Chondrocyte (in vitro differentiated cells): ENCODE results near the gene FAM124B. TPM values are rescaled to one million over a fixed set of nuclear protein-coding genes. Genes with fewer than 3 reads are reported as not detected.
A peak's percentile ranks its signal among the peaks of the same experiment; 100 is the strongest.

Experiments
- DNase-seq: peaks from one replicate; pipeline ENCODE4 v3.0.0; 2021; ENCODE audit warnings: mixed read lengths, low spot score
- H3K27ac Mint-ChIP-seq: one replicate; pipeline ENCODE4 v1.8.0; 2021; ENCODE audit warnings: mild to moderate bottlenecking, moderate library complexity, mixed read lengths; ENCODE audit not compliant: unreplicated experiment
- H3K27me3 Mint-ChIP-seq: 2 replicates; pipeline ENCODE4 v1.8.0; 2021; ENCODE audit warnings: low read depth, mixed read lengths
- H3K36me3 Mint-ChIP-seq: 2 replicates; pipeline ENCODE4 v1.8.0; 2021; ENCODE audit warnings: low read depth, mixed read lengths
- H3K4me1 Mint-ChIP-seq: 2 replicates; pipeline ENCODE4 v1.8.0; 2021; ENCODE audit warnings: low read depth, mild to moderate bottlenecking, mixed read lengths
- H3K4me3 Mint-ChIP-seq: one replicate; pipeline ENCODE4 v1.8.0; 2021; ENCODE audit warnings: mild to moderate bottlenecking, moderate library complexity, mixed read lengths; ENCODE audit not compliant: unreplicated experiment
- H3K9me3 Mint-ChIP-seq: 2 replicates; pipeline ENCODE4 v1.8.0; 2021; ENCODE audit warnings: low read depth, mixed read lengths
- total RNA-seq: library from RNA; stranded (reverse); gene quantifications from 3 replicates; pipeline ENCODE4 v1.2.1, GENCODE V29; 2021
- TF ChIP-seq, protein P1 (sequence below): fragments of 200-600 bp; sonication (generic); IDR thresholded peaks from 2 replicates; pipeline ENCODE4 v1.5.0; 2021; ENCODE audit warnings: antibody characterized with exemption, mild to moderate bottlenecking, moderate library complexity

The FAM124B gene
- total RNA-seq, 1 donor from 2014 or later: not detected

DNA sequence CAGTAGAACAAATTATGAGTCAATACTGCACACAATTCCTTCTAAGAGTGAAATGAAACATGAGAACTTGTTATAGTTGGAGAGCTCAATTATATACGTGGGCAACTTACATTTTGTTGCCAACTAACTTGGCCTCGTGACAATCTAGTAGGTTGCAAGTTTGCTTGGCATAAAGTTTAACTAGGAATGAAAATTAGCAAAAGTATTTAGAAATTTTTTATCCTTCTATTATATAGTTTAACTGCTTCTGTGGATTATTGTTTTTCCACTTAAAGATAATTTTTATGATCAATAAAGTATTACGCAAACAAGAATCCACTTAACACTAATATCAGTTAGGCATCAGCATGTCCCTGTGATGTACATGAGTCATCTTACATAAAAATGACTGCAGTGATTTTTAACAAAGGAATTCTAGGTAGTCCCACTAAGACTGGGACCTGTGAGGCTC, 41.1 kb downstream of the FAM124B start:
- TF ChIP-seq, protein P1, sequence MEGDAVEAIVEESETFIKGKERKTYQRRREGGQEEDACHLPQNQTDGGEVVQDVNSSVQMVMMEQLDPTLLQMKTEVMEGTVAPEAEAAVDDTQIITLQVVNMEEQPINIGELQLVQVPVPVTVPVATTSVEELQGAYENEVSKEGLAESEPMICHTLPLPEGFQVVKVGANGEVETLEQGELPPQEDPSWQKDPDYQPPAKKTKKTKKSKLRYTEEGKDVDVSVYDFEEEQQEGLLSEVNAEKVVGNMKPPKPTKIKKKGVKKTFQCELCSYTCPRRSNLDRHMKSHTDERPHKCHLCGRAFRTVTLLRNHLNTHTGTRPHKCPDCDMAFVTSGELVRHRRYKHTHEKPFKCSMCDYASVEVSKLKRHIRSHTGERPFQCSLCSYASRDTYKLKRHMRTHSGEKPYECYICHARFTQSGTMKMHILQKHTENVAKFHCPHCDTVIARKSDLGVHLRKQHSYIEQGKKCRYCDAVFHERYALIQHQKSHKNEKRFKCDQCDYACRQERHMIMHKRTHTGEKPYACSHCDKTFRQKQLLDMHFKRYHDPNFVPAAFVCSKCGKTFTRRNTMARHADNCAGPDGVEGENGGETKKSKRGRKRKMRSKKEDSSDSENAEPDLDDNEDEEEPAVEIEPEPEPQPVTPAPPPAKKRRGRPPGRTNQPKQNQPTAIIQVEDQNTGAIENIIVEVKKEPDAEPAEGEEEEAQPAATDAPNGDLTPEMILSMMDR: no peak
- peaks cover 9% of the 10 kb centered on the region for H3K4me1 Mint-ChIP-seq
- no peak for DNase-seq
- H3K9me3 Mint-ChIP-seq: no peaks in the 10 kb centered on the region
- H3K36me3 Mint-ChIP-seq: no peaks in the 10 kb centered on the region
- H3K27me3 Mint-ChIP-seq: no peaks in the 10 kb centered on the region
- no peak overlapping the region for H3K27ac Mint-ChIP-seq
- H3K4me3 Mint-ChIP-seq: no peak overlapping the region

DNA sequence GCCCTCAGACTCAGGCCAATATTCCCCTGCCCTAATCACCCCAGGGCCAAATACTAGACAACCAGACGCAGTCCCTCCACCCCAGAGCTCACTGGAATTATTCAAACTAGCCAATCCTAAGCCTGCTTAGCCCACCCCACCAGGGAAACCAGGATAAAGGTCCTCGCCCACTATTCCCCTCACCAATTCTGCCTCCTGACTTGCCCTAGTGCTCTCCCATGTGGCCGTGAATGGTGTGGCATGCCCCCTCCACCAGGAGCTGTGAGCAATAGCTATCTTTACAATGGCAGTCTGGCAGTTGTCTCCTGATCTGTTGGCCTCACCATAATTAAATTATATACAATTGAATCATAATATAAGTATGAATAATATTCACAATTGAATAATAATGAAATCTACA, 42.3 kb downstream of the FAM124B start:
- TF ChIP-seq, protein P1: peak; percentile 53
- Mint-ChIP-seq H3K27me3 (peaks cover 5% of the 10 kb centered on the region), H3K27ac (no peak overlapping the region), H3K4me1 (peaks cover 9% of the 10 kb centered on the region), H3K4me3 (no peak overlapping the region), H3K36me3 (no peaks in the 10 kb centered on the region), H3K9me3 (no peaks in the 10 kb centered on the region)
- DNase-seq: no peak

DNA sequence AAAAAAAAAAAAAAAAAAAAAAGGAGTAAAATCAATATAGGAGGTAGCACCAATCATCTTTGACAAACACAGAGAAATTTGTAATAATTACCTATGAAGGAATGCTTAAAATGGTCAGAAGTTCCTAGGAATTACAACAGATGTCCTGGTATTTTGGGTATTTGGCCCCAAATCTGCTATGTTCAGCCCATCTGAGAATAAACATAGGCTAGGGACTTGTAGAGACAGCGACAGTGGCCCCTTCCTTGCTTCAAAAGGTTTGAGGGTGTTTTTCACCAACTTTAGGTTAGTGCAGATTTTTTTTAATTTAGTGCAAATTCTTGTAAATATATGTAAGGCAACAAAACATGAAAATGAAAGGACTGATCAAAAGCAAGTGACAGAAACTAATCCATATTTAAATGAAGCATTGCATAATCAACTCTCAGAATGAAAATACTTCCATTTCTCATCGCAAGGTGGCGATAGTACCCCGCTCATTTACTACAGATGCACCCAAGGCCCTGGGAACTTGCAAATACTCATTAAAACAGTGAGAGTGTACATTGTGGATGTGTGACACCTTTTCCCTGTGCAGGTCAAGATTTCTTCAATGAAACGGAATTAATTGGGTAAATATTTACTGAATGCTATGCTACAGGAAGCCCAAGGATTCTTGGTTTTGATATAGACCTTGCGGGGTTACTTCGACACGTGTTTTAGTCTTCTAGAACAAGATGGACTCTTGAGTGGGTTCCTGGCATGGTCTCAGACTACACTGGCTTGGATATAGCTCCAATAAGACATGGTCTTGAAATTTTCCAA, 44.6 kb downstream of the FAM124B start:
- H3K27me3 Mint-ChIP-seq: peaks cover 5% of the 10 kb centered on the region
- H3K36me3 Mint-ChIP-seq: no peaks in the 10 kb centered on the region
- TF ChIP-seq, protein P1: peak; percentile 93
- no peak overlapping the region for H3K4me3 Mint-ChIP-seq
- no peak overlapping the region for H3K27ac Mint-ChIP-seq
- no peaks in the 10 kb centered on the region for H3K9me3 Mint-ChIP-seq
- peaks cover 9% of the 10 kb centered on the region for H3K4me1 Mint-ChIP-seq
- DNase-seq: no peak

DNA sequence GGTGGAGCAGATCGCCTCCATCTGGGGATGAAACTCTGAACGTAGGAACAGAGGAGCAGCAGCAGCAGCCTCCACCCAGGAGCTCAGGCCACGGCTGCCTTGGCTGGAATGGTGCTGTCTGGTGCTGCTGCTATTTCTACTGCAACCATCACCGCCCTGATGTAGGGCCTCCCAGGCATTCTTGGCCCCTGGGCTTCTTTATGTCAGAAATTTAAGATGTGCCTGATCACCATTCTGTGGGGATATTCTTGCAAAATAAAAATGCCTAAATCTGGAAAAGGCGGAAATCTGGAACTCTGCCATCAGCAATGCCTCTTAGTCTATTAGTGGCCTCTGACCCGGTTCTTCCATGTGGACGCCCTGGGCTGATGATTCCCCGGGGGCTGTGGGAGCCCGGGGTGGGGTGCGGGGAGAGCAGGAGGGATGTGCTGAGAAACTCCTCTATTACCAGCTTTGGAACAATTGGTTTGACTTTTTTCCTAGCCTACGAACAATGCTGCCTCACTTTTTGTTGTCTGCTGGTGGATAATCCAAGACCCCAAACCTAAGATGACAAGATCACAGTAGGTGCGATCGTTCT, 47.2 kb downstream of the FAM124B start:
- H3K9me3 Mint-ChIP-seq: no peaks in the 10 kb centered on the region
- H3K27me3 Mint-ChIP-seq: peaks cover 5% of the 10 kb centered on the region
- no peak for DNase-seq
- no peak overlapping the region for H3K4me3 Mint-ChIP-seq
- H3K4me1 Mint-ChIP-seq: no peaks in the 10 kb centered on the region
- no peak overlapping the region for H3K27ac Mint-ChIP-seq
- TF ChIP-seq, protein P1: no peak
- no peaks in the 10 kb centered on the region for H3K36me3 Mint-ChIP-seq

DNA sequence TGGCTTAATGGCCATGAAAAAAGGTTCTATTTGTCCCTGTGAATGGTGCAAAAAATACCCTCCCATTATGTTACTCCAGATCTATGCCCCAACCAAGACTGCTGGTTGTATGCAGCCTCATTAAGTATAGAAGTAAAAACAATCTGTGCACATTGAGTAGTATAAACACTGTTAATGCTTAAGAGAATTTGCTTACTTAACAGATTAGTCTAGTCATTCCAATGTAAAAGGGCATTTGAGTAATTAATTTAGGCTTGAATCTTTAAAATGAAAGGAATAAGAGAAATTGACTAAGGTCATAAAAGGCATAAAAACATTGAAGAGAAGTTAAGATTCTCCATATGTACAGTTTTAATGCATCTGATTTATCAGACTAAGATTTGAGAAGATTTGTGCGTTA, 51.2 kb downstream of the FAM124B start:
- peaks cover 4% of the 10 kb centered on the region for H3K9me3 Mint-ChIP-seq
- DNase-seq: no peak
- no peak overlapping the region for H3K4me3 Mint-ChIP-seq
- TF ChIP-seq, protein P1: no peak
- peaks cover 5% of the 10 kb centered on the region for H3K27me3 Mint-ChIP-seq
- no peak overlapping the region for H3K27ac Mint-ChIP-seq
- H3K4me1 Mint-ChIP-seq: peaks cover 5% of the 10 kb centered on the region
- H3K36me3 Mint-ChIP-seq: no peaks in the 10 kb centered on the region
